HG03432 (cell line): ENCODE results near the gene AP5Z1.

Source experiments
- ATAC-seq: cut with Tn5 transposase; IDR thresholded peaks from one replicate; pipeline ENCODE4 v1.9.1; 2021; ENCODE audit warnings: mild to moderate bottlenecking, moderate library complexity; ENCODE audit not compliant: unreplicated experiment

The AP5Z1 gene

GRCh38 chr7:4819560-4820404 lies 44.4 kb downstream of the AP5Z1 start:
- no peak for ATAC-seq

GRCh38 chr7:4820405-4820966 lies 45.1 kb downstream of the AP5Z1 start:
- no peak for ATAC-seq

GRCh38 chr7:4820967-4821471 lies 45.6 kb downstream of the AP5Z1 start:
- no peak for ATAC-seq

- no peak for ATAC-seq
These were observed 47.3 kb downstream of the AP5Z1 start for GRCh38 chr7:4822677-4823076.

- no peak for ATAC-seq
These were observed 48.2 kb downstream of the AP5Z1 start for GRCh38 chr7:4823441-4824119.

GRCh38 chr7:4824120-4824775 lies 48.8 kb downstream of the AP5Z1 start:
- ATAC-seq, result no peak

- no peak for ATAC-seq
These were observed 49.7 kb downstream of the AP5Z1 start for GRCh38 chr7:4825081-4825480.

- ATAC-seq, result no peak
These were observed 53.4 kb downstream of the AP5Z1 start for GRCh38 chr7:4828720-4829383.

GRCh38 chr7:4830176-4830575 lies 54.8 kb downstream of the AP5Z1 start:
- no peak for ATAC-seq

- ATAC-seq, result no peak
These were observed 56.5 kb downstream of the AP5Z1 start for GRCh38 chr7:4831723-4832495.

- ATAC-seq, result no peak
These were observed 57.3 kb downstream of the AP5Z1 start for GRCh38 chr7:4832711-4833110.

- ATAC-seq, result no peak
These were observed 57.8 kb downstream of the AP5Z1 start for GRCh38 chr7:4833176-4833575.

GRCh38 chr7:4833691-4834600 lies 58.5 kb downstream of the AP5Z1 start:
- no peak for ATAC-seq

GRCh38 chr7:4834601-4835397 lies 59.4 kb downstream of the AP5Z1 start:
- no peak for ATAC-seq

GRCh38 chr7:4835398-4836205 lies 60.2 kb downstream of the AP5Z1 start:
- no peak for ATAC-seq

GRCh38 chr7:4836206-4836661 lies 60.8 kb downstream of the AP5Z1 start:
- ATAC-seq, result no peak
